Activated T-helper 2 cell treated with anti-CD3 and anti-CD28 coated beads, Interferon-gamma antibody, Interleukin-2, Interleukin-4, amounts not matched to agents 10 μg/mL and 5 μg/mL and 100 μg/mL, durations not matched to agents 14 hours and 24 hours and 36 hours (primary cell): ENCODE measurements around the gene QRFPR. TPM values are rescaled to one million over a fixed set of nuclear protein-coding genes. Genes with fewer than 3 reads are reported as not detected.
"Not testable (repeated sequence)": the region's sequence is repeated elsewhere in the genome, so short reads cannot be mapped to it uniquely, and the experiment has no call there.

Experiments
- DNase-seq: peaks from one replicate; pipeline ENCODE4 v3.0.0; 2021; ENCODE audit warnings: low spot score
- H3K27ac Mint-ChIP-seq: one replicate; pipeline ENCODE4 v1.8.0; 2021; ENCODE audit warnings: mixed read lengths
- H3K27me3 Mint-ChIP-seq: one replicate; pipeline ENCODE4 v1.8.0; 2021; ENCODE audit warnings: low read depth, mixed read lengths
- H3K36me3 Mint-ChIP-seq: one replicate; pipeline ENCODE4 v1.8.0; 2021; ENCODE audit warnings: low read depth, mixed read lengths
- H3K4me1 Mint-ChIP-seq: one replicate; pipeline ENCODE4 v1.8.0; 2021; ENCODE audit warnings: low read depth, mixed read lengths
- H3K4me3 Mint-ChIP-seq: one replicate; pipeline ENCODE4 v1.8.0; 2021; ENCODE audit warnings: low read depth, mild to moderate bottlenecking, moderate library complexity, mixed read lengths
- H3K9me3 Mint-ChIP-seq: one replicate; pipeline ENCODE4 v1.8.0; 2021; ENCODE audit warnings: mixed read lengths
- intact Hi-C: fragments of 100-400 bp; cut with micrococcal nuclease; formaldehyde crosslinking; loops from one replicate; pipeline ENCODE4 v1.15.1; 2023
- total RNA-seq: library from RNA; stranded (reverse); gene quantifications from 2 replicates; pipeline ENCODE4 v1.2.3, GENCODE V29; 2022

Gene QRFPR
- not detected in 2 replicates for total RNA-seq

DNA sequence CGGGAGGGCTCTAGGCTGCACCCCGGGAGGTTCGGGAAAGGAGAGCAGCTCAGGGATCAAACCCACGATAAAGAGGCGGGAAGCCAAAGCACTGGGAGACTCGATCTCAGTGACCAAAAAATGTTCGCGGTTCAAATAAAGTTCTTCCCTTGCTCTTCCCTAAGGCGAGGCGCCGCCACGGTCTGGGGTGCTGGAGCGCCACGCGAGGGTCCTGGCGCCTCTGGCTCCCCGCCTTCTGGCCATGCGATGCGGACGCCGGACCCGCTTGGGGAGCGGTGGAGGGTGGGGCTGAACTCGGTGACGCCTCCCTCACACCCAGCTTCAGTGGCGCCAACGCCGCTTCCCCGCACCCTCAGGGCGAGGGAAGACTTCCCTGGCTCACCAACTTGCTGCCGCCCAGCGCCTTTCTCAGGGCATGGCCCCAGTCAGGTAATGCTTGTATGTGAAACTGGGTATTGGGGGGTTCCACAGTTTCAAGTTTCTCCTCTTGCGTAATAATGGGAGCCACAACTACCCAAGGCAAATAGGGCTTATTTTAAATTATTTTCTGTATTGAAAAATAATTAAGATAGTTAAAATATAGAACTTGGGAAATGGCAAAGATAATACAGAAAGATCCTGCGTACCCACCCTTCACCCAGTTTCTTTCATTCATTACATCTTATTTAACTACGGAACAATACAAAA lies at the start of gene QRFPR:
Gene QRFPR, minus strand, starts transcription at position 243 of the 687 bp plus-strand sequence. CDS start 371 bp downstream, outside the sequence.
- Mint-ChIP-seq H3K4me1 (peaks cover 6% of the 10 kb centered on the region), H3K36me3 (no peaks in the 10 kb centered on the region), H3K4me3 (peak within 1 kb of the TSS; percentile 17), H3K27ac (no peak within 1 kb of the TSS), H3K27me3 (peaks cover 63% of the 10 kb centered on the region), H3K9me3 (no peaks in the 10 kb centered on the region)
- intact Hi-C loops: no loop called here
- DNase-seq: no peak

- no peak for DNase-seq
- Mint-ChIP-seq H3K9me3 (no peaks in the 10 kb centered on the region), H3K27me3 (peaks cover 3% of the 10 kb centered on the region), H3K4me1 (no peaks in the 10 kb centered on the region), H3K4me3 (no peak overlapping the region), H3K36me3 (no peaks in the 10 kb centered on the region), H3K27ac (no peak overlapping the region)
- intact Hi-C loops: no loop called here
These were observed 47.9 kb upstream of the QRFPR start for GRCh38 chr4:121428721-121429120.

DNA sequence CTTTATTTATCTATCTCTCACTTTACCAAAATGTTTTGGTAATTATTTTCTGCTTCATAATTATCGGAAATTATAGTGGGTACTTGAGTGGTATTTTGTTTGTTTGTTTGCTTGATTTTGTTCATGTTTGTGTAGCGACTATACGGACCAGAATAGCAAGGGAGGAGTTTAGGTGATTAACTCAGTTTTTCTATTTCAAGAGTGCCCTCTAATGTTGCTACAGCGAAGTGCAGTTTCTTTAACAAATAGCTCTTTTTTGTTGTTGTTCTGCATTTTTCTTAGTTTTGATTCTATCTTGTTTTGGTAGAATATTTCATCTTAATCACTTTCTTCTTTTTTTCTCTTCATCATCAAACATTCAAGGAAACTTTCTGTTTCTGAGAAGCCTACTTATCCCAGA lies 40.8 kb upstream of the QRFPR start:
- intact Hi-C loops: no loop called here
- Mint-ChIP-seq H3K4me3 (no peak overlapping the region), H3K27me3 (peaks cover 10% of the 10 kb centered on the region), H3K27ac (no peak overlapping the region), H3K9me3 (no peaks in the 10 kb centered on the region), H3K36me3 (no peaks in the 10 kb centered on the region), H3K4me1 (no peaks in the 10 kb centered on the region)
- no peak for DNase-seq

GRCh38 chr4:121411151-121411744 lies 30.4 kb upstream of the QRFPR start:
- no peaks in the 10 kb centered on the region for H3K4me1 Mint-ChIP-seq
- H3K27me3 Mint-ChIP-seq: peaks cover 1% of the 10 kb centered on the region
- intact Hi-C loops: no loop called here
- no peak overlapping the region for H3K27ac Mint-ChIP-seq
- no peak overlapping the region for H3K4me3 Mint-ChIP-seq
- H3K9me3 Mint-ChIP-seq: no peaks in the 10 kb centered on the region
- H3K36me3 Mint-ChIP-seq: no peaks in the 10 kb centered on the region
- DNase-seq: no peak

DNA sequence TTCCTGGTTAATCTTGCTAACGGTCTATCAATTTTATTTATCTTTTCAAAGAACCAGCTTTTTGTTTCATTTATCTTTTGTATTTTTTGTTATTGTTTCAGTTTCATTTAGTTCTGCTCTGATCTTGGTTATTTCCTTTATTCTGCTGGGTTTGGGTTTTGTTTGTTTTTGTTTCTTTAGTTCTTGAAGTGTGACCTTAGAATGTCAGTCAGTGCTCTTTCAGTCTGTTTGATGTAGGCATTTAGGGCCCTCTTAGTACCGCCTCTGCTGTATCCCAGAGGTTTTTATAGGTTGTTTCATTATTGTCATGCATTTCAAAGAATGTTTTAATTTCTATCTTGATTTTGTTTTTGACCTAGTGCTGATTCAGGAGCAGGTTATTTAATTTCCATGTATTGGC lies 27.7 kb upstream of the QRFPR start:
- H3K27ac Mint-ChIP-seq, H3K27me3 Mint-ChIP-seq, H3K4me1 Mint-ChIP-seq, H3K9me3 Mint-ChIP-seq, intact Hi-C loops, H3K4me3 Mint-ChIP-seq, DNase-seq, H3K36me3 Mint-ChIP-seq: not testable (repeated sequence)

- Mint-ChIP-seq H3K27ac (no peak overlapping the region), H3K27me3 (peaks cover 6% of the 10 kb centered on the region), H3K4me1 (no peaks in the 10 kb centered on the region), H3K9me3 (no peaks in the 10 kb centered on the region), H3K4me3 (no peak overlapping the region), H3K36me3 (no peaks in the 10 kb centered on the region)
- no peak for DNase-seq
- intact Hi-C loops: no loop called here
These were observed 19.8 kb upstream of the QRFPR start for GRCh38 chr4:121400632-121401031.

- H3K27ac Mint-ChIP-seq: no peak overlapping the region
- no peak for DNase-seq
- H3K36me3 Mint-ChIP-seq: no peaks in the 10 kb centered on the region
- H3K4me1 Mint-ChIP-seq: no peaks in the 10 kb centered on the region
- H3K9me3 Mint-ChIP-seq: no peaks in the 10 kb centered on the region
- peaks cover 2% of the 10 kb centered on the region for H3K27me3 Mint-ChIP-seq
- intact Hi-C loops: no loop called here
- no peak overlapping the region for H3K4me3 Mint-ChIP-seq
These were observed 17.3 kb upstream of the QRFPR start for GRCh38 chr4:121397941-121398601.

DNA sequence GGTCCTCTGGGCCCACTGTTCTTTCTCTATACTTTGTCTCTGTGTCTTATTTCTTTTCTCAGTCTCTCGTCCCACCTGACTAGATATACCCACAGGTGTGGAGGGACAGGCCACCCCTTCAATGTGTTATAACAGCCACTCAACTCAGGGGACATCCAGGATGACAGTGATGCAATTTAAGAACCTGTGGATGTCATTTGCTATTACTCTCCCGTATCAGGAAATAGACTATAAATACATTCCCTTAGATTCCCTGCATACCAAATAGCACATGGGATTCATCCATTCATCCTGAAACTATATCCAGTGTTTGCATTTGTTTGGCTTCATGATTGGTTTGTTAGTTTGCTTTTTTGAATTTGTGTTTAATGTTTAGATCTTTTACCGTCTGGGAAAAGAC lies 16.6 kb upstream of the QRFPR start:
- intact Hi-C loops: no loop called here
- H3K4me3 Mint-ChIP-seq: no peak overlapping the region
- no peak for DNase-seq
- no peaks in the 10 kb centered on the region for H3K4me1 Mint-ChIP-seq
- H3K27me3 Mint-ChIP-seq: no peaks in the 10 kb centered on the region
- H3K9me3 Mint-ChIP-seq: no peaks in the 10 kb centered on the region
- H3K27ac Mint-ChIP-seq: no peak overlapping the region
- no peaks in the 10 kb centered on the region for H3K36me3 Mint-ChIP-seq

- no peaks in the 10 kb centered on the region for H3K4me1 Mint-ChIP-seq
- no peak overlapping the region for H3K4me3 Mint-ChIP-seq
- H3K36me3 Mint-ChIP-seq: no peaks in the 10 kb centered on the region
- H3K9me3 Mint-ChIP-seq: no peaks in the 10 kb centered on the region
- no peak for DNase-seq
- intact Hi-C loops: no loop called here
- H3K27ac Mint-ChIP-seq: no peak overlapping the region
- peaks cover 7% of the 10 kb centered on the region for H3K27me3 Mint-ChIP-seq
These were observed 11.7 kb upstream of the QRFPR start for GRCh38 chr4:121392426-121393086.

DNA sequence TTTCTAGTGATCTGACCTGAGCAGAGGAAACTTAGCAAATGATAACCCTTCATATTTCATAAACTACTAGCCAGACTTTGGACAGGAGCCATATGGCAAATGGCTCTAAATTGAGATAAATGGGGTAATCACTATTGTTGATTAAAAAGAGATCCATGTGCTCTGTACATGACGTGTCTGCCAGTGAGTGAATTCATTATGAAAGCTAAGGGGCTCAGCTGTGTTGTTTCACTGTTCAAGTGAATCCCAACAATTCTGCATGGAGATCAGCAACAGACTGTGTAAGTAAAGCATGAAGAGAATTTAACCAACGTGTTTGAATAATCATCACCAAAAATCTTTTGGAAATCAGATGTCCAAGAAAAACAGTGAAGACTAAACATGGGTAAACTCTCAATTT lies 9.5 kb upstream of the QRFPR start:
- Mint-ChIP-seq H3K27ac (no peak overlapping the region), H3K4me3 (no peak overlapping the region), H3K27me3 (peaks cover 21% of the 10 kb centered on the region), H3K9me3 (no peaks in the 10 kb centered on the region), H3K36me3 (no peaks in the 10 kb centered on the region), H3K4me1 (no peaks in the 10 kb centered on the region)
- intact Hi-C loops: no loop called here
- no peak for DNase-seq

- Mint-ChIP-seq H3K9me3 (no peaks in the 10 kb centered on the region), H3K27me3 (peaks cover 58% of the 10 kb centered on the region), H3K4me1 (peaks cover 6% of the 10 kb centered on the region), H3K36me3 (no peaks in the 10 kb centered on the region), H3K27ac (no peak overlapping the region), H3K4me3 (no peak overlapping the region)
- intact Hi-C loops: loop anchor here (10.0 kb wide), 2 partner anchors 276 to 666 kb away; no protein-coding TSS in a partner anchor
- no peak for DNase-seq
These were observed 1.5 kb downstream of the QRFPR start for GRCh38 chr4:121379276-121379675.

DNA sequence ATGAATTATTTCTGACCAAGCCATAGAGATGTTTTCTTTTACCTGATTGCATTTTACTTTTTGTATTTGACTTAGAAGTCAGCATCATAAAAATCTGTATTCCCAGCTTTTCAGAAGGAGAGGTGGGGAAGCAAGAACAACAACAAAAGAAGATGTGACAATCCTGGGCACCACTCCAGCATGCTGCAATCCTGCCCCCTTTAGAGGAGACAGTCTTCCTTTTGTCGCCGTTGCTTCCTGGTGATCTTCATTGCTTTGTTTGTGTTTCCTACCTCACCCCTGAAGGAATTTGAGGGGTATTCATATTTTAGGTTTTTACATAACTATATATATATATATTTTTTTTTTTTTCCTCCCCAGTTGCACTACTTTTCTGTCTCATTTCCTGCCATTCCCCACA lies 3.7 kb downstream of the QRFPR start:
- Mint-ChIP-seq H3K4me3 (no peak overlapping the region), H3K27ac (no peak overlapping the region), H3K36me3 (no peaks in the 10 kb centered on the region), H3K9me3 (no peaks in the 10 kb centered on the region), H3K4me1 (peaks cover 6% of the 10 kb centered on the region), H3K27me3 (peaks cover 55% of the 10 kb centered on the region)
- DNase-seq: no peak
- intact Hi-C loops: loop anchor here (10.0 kb wide), 2 partner anchors 278 to 668 kb away; no protein-coding TSS in a partner anchor

DNA sequence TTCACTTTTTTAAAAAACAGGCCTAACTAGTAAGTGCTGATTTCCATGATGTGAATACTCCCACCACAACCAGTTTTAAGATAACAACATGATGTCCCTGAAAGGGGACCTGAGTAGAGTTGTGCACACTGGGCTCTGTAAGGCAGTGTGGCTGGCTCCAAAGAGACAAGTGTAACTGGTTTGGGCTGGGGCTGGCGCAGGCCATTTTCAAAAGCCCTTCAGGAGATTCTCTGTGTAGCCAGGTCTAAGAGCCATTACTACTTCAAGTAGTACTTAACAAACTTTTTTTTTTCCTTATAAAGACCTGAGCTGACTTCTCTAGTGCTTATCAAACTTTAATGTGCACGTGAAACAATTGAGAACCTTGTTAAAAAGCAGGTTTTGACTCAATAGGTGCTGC lies 4.3 kb downstream of the QRFPR start:
- H3K4me3 Mint-ChIP-seq: no peak overlapping the region
- H3K9me3 Mint-ChIP-seq: no peaks in the 10 kb centered on the region
- peaks cover 6% of the 10 kb centered on the region for H3K4me1 Mint-ChIP-seq
- peaks cover 56% of the 10 kb centered on the region for H3K27me3 Mint-ChIP-seq
- H3K36me3 Mint-ChIP-seq: no peaks in the 10 kb centered on the region
- intact Hi-C loops: loop anchor here (10.0 kb wide), 2 partner anchors 278 to 668 kb away; no protein-coding TSS in a partner anchor
- DNase-seq: no peak
- H3K27ac Mint-ChIP-seq: no peak overlapping the region
